Measurements from ENCODE around the gene CPPED1. TPM values are rescaled to one million over a fixed set of nuclear protein-coding genes. Genes with fewer than 3 reads are reported as not detected.

CPPED1 gene
- total RNA-seq, 4 donors from 2014 or later: 10.4 to 18.9 (median 16.0) TPM

- TF ChIP-seq POLR2A (IDR thresholded peaks at IDR 0.05): no peak
- no peak for TF ChIP-seq EP300 (IDR thresholded peaks at IDR 0.05)
- TF ChIP-seq, protein P1, sequence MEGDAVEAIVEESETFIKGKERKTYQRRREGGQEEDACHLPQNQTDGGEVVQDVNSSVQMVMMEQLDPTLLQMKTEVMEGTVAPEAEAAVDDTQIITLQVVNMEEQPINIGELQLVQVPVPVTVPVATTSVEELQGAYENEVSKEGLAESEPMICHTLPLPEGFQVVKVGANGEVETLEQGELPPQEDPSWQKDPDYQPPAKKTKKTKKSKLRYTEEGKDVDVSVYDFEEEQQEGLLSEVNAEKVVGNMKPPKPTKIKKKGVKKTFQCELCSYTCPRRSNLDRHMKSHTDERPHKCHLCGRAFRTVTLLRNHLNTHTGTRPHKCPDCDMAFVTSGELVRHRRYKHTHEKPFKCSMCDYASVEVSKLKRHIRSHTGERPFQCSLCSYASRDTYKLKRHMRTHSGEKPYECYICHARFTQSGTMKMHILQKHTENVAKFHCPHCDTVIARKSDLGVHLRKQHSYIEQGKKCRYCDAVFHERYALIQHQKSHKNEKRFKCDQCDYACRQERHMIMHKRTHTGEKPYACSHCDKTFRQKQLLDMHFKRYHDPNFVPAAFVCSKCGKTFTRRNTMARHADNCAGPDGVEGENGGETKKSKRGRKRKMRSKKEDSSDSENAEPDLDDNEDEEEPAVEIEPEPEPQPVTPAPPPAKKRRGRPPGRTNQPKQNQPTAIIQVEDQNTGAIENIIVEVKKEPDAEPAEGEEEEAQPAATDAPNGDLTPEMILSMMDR (IDR thresholded peaks at IDR 0.05): no peak
- peaks cover 0 to 21% (median 0%) of the 10 kb centered on the region in 4 donors for H3K9me3 ChIP-seq
- no peaks in the 10 kb centered on the region for H3K27me3 ChIP-seq
- WGBS, 2 donors: 87 to 94% methylated on average over 7 of the region's 7 CpGs
- peaks cover 0 to 8% (median 0%) of the 10 kb centered on the region in 3 donors for H3K36me3 ChIP-seq
- H3K4me3 ChIP-seq: no peak overlapping the region
- no peak overlapping the region for H3K27ac ChIP-seq
- no peak for DNase-seq (ENCODE audit: low spot score in 2 of 2)
- no peaks in the 10 kb centered on the region for H3K4me1 ChIP-seq
Measured at GRCh38 chr16:12747827-12748226, 55.9 kb downstream of the CPPED1 start.

GRCh38 chr16:12747261-12747660, 56.4 kb downstream of the CPPED1 start:
- H3K9me3 ChIP-seq: peaks cover 0 to 21% (median 0%) of the 10 kb centered on the region in 4 donors
- TF ChIP-seq, protein P1 (IDR thresholded peaks at IDR 0.05): no peak
- no peak for TF ChIP-seq POLR2A (IDR thresholded peaks at IDR 0.05)
- no peak for TF ChIP-seq EP300 (IDR thresholded peaks at IDR 0.05)
- H3K4me1 ChIP-seq: no peaks in the 10 kb centered on the region
- no peaks in the 10 kb centered on the region for H3K27me3 ChIP-seq
- H3K27ac ChIP-seq: no peak overlapping the region
- peaks cover 0 to 8% (median 0%) of the 10 kb centered on the region in 3 donors for H3K36me3 ChIP-seq
- H3K4me3 ChIP-seq: no peak overlapping the region
- no peak for DNase-seq (ENCODE audit: low spot score in 2 of 2)
- 88 to 89% methylated on average over 2 of the region's 2 CpGs for whole genome bisulfite sequencing, 2 donors

GRCh38 chr16:12744860-12745259, 58.8 kb downstream of the CPPED1 start:
- no peaks in the 10 kb centered on the region for H3K4me1 ChIP-seq
- DNase-seq (ENCODE audit: low spot score in 2 of 2): no peak
- H3K9me3 ChIP-seq: peaks cover 0 to 22% (median 0%) of the 10 kb centered on the region in 4 donors
- H3K4me3 ChIP-seq: no peak overlapping the region
- no peaks in the 10 kb centered on the region for H3K27me3 ChIP-seq
- peaks cover 0 to 18% (median 0%) of the 10 kb centered on the region in 3 donors for H3K36me3 ChIP-seq
- 98 to 99% methylated on average over 4 of the region's 4 CpGs for WGBS, 2 donors
- TF ChIP-seq EP300 (IDR thresholded peaks at IDR 0.05): no peak
- H3K27ac ChIP-seq: no peak overlapping the region

DNA sequence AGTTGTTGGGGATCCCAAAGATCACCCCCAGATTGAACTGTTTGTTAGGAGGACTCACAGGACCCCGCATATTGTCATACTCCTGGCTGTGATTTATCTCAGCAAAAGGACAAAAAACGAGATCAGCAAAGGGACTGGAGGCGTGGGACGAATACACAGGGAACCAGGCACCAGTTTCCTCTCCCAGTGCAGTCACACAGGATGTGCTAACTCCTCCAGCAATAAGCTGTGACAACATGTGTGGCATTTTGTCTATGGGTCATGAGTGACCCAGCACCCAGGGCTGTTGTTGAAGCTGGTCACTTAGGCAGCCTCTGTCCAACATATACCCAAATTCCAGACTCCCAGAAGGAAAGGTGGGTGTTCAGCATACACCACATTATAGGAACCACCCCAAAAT, 60.9 kb downstream of the CPPED1 start:
- WGBS, 2 donors: 72 to 90% methylated on average over 4 of the region's 4 CpGs
- Histone ChIP-seq H3K27ac (no peak overlapping the region), H3K4me1 (no peaks in the 10 kb centered on the region), H3K27me3 (no peaks in the 10 kb centered on the region), H3K4me3 (no peak overlapping the region), H3K9me3 (peaks cover 0 to 26% (median 0%) of the 10 kb centered on the region in 4 donors), H3K36me3 (peaks cover 0 to 29% (median 0%) of the 10 kb centered on the region in 3 donors)
- TF ChIP-seq, protein P1 (IDR thresholded peaks at IDR 0.05): no peak
- TF ChIP-seq EP300 (IDR thresholded peaks at IDR 0.05) (no peak), POLR2A (IDR thresholded peaks at IDR 0.05) (no peak)
- DNase-seq (ENCODE audit: low spot score in 2 of 2): no peak

DNA sequence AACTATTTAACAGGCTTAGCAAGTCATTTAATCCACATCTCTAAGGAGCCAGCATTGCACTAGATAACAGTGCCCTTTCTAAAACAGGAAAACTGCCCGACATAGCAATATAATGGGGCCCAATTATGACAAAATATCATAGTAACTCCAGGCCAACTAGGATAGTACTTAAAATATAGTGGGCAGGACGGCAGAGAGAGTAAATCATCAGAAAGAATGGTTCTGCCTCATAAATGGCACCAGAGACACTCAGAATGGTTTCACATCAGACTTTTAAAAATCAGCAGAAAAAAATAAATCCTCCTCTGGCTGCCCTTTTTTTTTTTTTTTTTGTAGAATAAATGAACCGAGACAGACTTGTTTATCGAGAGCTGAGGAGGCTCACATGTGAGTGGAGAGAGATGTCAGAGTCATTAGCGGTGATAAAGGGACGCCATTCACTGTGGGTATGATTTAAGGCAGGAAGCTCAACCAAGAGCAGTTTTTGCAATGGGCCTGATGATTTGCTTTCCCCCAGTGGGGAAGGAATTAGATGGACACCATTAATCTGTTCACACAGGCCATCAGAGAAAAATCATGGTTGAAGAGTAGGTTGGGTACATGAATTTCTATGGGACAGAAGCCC, 62.6 kb downstream of the CPPED1 start:
- WGBS, 2 donors: 71 to 82% methylated on average over 6 of the region's 6 CpGs
- no peak overlapping the region for H3K27ac ChIP-seq
- TF ChIP-seq EP300 (IDR thresholded peaks at IDR 0.05) (no peak), POLR2A (IDR thresholded peaks at IDR 0.05) (no peak)
- TF ChIP-seq, protein P1 (IDR thresholded peaks at IDR 0.05): no peak

More for the DNA sequence above, 62.6 kb downstream of the CPPED1 start:
- Histone ChIP-seq H3K27me3 (no peaks in the 10 kb centered on the region), H3K9me3 (peaks cover 0 to 26% (median 0%) of the 10 kb centered on the region in 4 donors), H3K4me1 (no peaks in the 10 kb centered on the region), H3K4me3 (no peak overlapping the region), H3K36me3 (peaks cover 0 to 36% (median 0%) of the 10 kb centered on the region in 3 donors)
- DNase-seq (ENCODE audit: low spot score in 2 of 2): no peak

Data from tibial nerve (tissue), 4 donors.